Liver (tissue), 3 donors: ENCODE measurements around the gene ALDH1L1.

Experiments used
- ATF3 ChIP-seq: IDR thresholded peaks from 2 replicates; pipeline ENCODE4 v1.6.1; 2016; ENCODE audit warnings: antibody characterized with exemption
- CTCF ChIP-seq: fragments of 150-350 bp; IDR thresholded peaks from 2 replicates; pipeline ENCODE4 v1.5.1; 2017; ENCODE audit warnings: improper control_type of control experiment, low read depth, low read length; ENCODE audit not compliant: missing input control
- FOXA1 ChIP-seq: IDR thresholded peaks from 2 replicates; pipeline ENCODE4 v1.6.1; 2016; ENCODE audit warnings: antibody characterized with exemption
- MAX ChIP-seq: IDR thresholded peaks from 2 replicates; pipeline ENCODE4 v1.6.1; 2016; ENCODE audit warnings: antibody characterized with exemption
- RAD21 ChIP-seq, 2 donors: IDR thresholded peaks; 2 replicates each; pipeline ENCODE4 v1.6.1; 2016; ENCODE audit warnings: antibody characterized with exemption in 2 of 2, mild to moderate bottlenecking in 2 of 2
- REST ChIP-seq: IDR thresholded peaks from 2 replicates; pipeline ENCODE4 v1.6.1; 2016; ENCODE audit warnings: antibody characterized with exemption, mild to moderate bottlenecking
- RXRA ChIP-seq, 2 donors: IDR thresholded peaks; 2 replicates each; pipeline ENCODE4 v1.6.1; 2017 to 2018; ENCODE audit warnings: antibody characterized with exemption in 2 of 2, mild to moderate bottlenecking in 1 of 2
- SP1 ChIP-seq: IDR thresholded peaks from 2 replicates; pipeline ENCODE4 v1.6.1; 2018; ENCODE audit warnings: antibody characterized with exemption, mild to moderate bottlenecking
- TAF1 ChIP-seq: conservative IDR thresholded peaks from 2 replicates; pipeline ENCODE4 v1.6.1; 2016; ENCODE audit warnings: antibody characterized with exemption, mild to moderate bottlenecking
- YY1 ChIP-seq: IDR thresholded peaks from 2 replicates; pipeline ENCODE4 v1.6.1; 2016; ENCODE audit warnings: antibody characterized with exemption, mild to moderate bottlenecking
- donor health status: healthy.
- donor health status: healthy.

GRCh38 chr3:126108676-126109050 is 71.7 kb downstream of the ALDH1L1 start:
- TF ChIP-seq REST (no peak), CTCF (no peak), RAD21 (IDR thresholded peaks at IDR 0.05) (no peak), TAF1 (no peak), YY1 (no peak), MAX (no peak), FOXA1 (no peak), ATF3 (no peak), RXRA (IDR thresholded peaks at IDR 0.05) (no peak), SP1 (no peak)
